Liver (tissue), 9 donors: ENCODE data around the gene SYNGR2. TPM values are rescaled to one million over a fixed set of nuclear protein-coding genes. Genes with fewer than 3 reads are reported as not detected.
A peak's percentile ranks its signal among the peaks of the same experiment; 100 is the strongest.

Experiments
- DNase-seq: peaks from one replicate; pipeline ENCODE4 v3.0.0-alpha.2; 2017; ENCODE audit warnings: low spot score
- H3K27ac ChIP-seq, 2 donors: one replicate each; pipeline ENCODE4 v1.7.0; 2013; ENCODE audit warnings: inconsistent platforms in 2 of 2, low read length in 2 of 2, control low read depth in 1 of 2, low read depth in 1 of 2, mild to moderate bottlenecking in 1 of 2
- H3K27me3 ChIP-seq, 4 donors: one replicate each; pipeline versions ENCODE4 v1.6.1 to v1.7.0; 2013; ENCODE audit warnings: low read length in 3 of 4, inconsistent platforms in 1 of 4, mild to moderate bottlenecking in 1 of 4, moderate library complexity in 1 of 4; ENCODE audit not compliant: control insufficient read depth in 4 of 4, insufficient read depth in 4 of 4
- H3K36me3 ChIP-seq, 4 donors: one replicate each; pipeline versions ENCODE4 v1.6.1 to v1.7.0; 2013; ENCODE audit warnings: low read length in 3 of 4, mild to moderate bottlenecking in 3 of 4, low read depth in 1 of 4, moderate library complexity in 1 of 4; ENCODE audit not compliant: control insufficient read depth in 4 of 4, insufficient read depth in 3 of 4
- H3K4me1 ChIP-seq, 4 donors: one replicate each; pipeline versions ENCODE4 v1.6.1 to v1.7.0; 2013; ENCODE audit warnings: low read length in 3 of 4, mild to moderate bottlenecking in 3 of 4, moderate library complexity in 1 of 4; ENCODE audit not compliant: control insufficient read depth in 4 of 4, insufficient read depth in 4 of 4
- H3K4me3 ChIP-seq, 3 donors: one replicate each; pipeline versions ENCODE4 v1.6.1 to v1.7.0; 2013; ENCODE audit warnings: low read length in 3 of 3, control low read depth in 1 of 3, low read depth in 1 of 3, mild to moderate bottlenecking in 1 of 3
- H3K9ac ChIP-seq, 2 donors: one replicate each; pipeline ENCODE4 v1.7.0; 2013; ENCODE audit warnings: low read length in 2 of 2, mild to moderate bottlenecking in 2 of 2, moderate library complexity in 2 of 2, control low read depth in 1 of 2, low read depth in 1 of 2
- H3K9me3 ChIP-seq, 4 donors: one replicate each; pipeline versions ENCODE4 v1.6.1 to v1.7.0; 2013; ENCODE audit warnings: low read length in 3 of 4; ENCODE audit not compliant: control insufficient read depth in 4 of 4
- ATF3 ChIP-seq: IDR thresholded peaks from 2 replicates; pipeline ENCODE4 v1.6.1; 2016; ENCODE audit warnings: antibody characterized with exemption
- EGR1 ChIP-seq, 2 donors: IDR thresholded peaks; 2 replicates each; pipeline ENCODE4 v1.6.1; 2016 to 2018; ENCODE audit warnings: antibody characterized with exemption in 2 of 2, low read depth in 2 of 2
- FOXA1 ChIP-seq: IDR thresholded peaks from 2 replicates; pipeline ENCODE4 v1.6.1; 2016; ENCODE audit warnings: antibody characterized with exemption
- FOXA2 ChIP-seq: IDR thresholded peaks from 2 replicates; pipeline ENCODE4 v1.6.1; 2016; ENCODE audit warnings: antibody characterized with exemption
- GABPA ChIP-seq, 2 donors: IDR thresholded peaks in 1 of 2; conservative IDR thresholded peaks in 1 of 2; 2 replicates each; pipeline ENCODE4 v1.6.1; 2016; ENCODE audit warnings: antibody characterized with exemption in 2 of 2, mild to moderate bottlenecking in 1 of 2, moderate library complexity in 1 of 2
- HNF4A ChIP-seq, 2 donors: conservative IDR thresholded peaks; 2 replicates each; pipeline ENCODE4 v1.6.1; 2016; ENCODE audit warnings: antibody characterized with exemption in 2 of 2, mild to moderate bottlenecking in 2 of 2
- HNF4G ChIP-seq: IDR thresholded peaks from 2 replicates; pipeline ENCODE4 v1.6.1; 2016; ENCODE audit warnings: antibody characterized with exemption
- JUND ChIP-seq, 2 donors: IDR thresholded peaks; 2 replicates each; pipeline ENCODE4 v1.6.1; 2016; ENCODE audit warnings: antibody characterized with exemption in 2 of 2
- NR2F2 ChIP-seq: IDR thresholded peaks from 2 replicates; pipeline ENCODE4 v1.6.1; 2016; ENCODE audit warnings: antibody characterized with exemption
- RAD21 ChIP-seq, 2 donors: IDR thresholded peaks; 2 replicates each; pipeline ENCODE4 v1.6.1; 2016; ENCODE audit warnings: antibody characterized with exemption in 2 of 2, mild to moderate bottlenecking in 2 of 2
- REST ChIP-seq: IDR thresholded peaks from 2 replicates; pipeline ENCODE4 v1.6.1; 2016; ENCODE audit warnings: antibody characterized with exemption, mild to moderate bottlenecking
- RXRA ChIP-seq, 2 donors: IDR thresholded peaks; 2 replicates each; pipeline ENCODE4 v1.6.1; 2017 to 2018; ENCODE audit warnings: antibody characterized with exemption in 2 of 2, mild to moderate bottlenecking in 1 of 2
- SP1 ChIP-seq: IDR thresholded peaks from 2 replicates; pipeline ENCODE4 v1.6.1; 2018; ENCODE audit warnings: antibody characterized with exemption, mild to moderate bottlenecking
- TAF1 ChIP-seq: conservative IDR thresholded peaks from 2 replicates; pipeline ENCODE4 v1.6.1; 2016; ENCODE audit warnings: antibody characterized with exemption, mild to moderate bottlenecking
- YY1 ChIP-seq: IDR thresholded peaks from 2 replicates; pipeline ENCODE4 v1.6.1; 2016; ENCODE audit warnings: antibody characterized with exemption, mild to moderate bottlenecking
- whole genome bisulfite sequencing: extraction: QIAGEN DNeasy Blood & Tissue Kit; methylation state at CpG from one replicate; pipeline ENCODE4 v1.1.7; 2013; 5-methylcytosine and 5-hydroxymethylcytosine counted together
- polyA plus RNA-seq, 2 donors: library from polyadenylated mRNA; stranded (reverse) in 1 of 2; unstranded in 1 of 2; fragments of 200-250 nt in 1 of 2; fragments of >200 nt in 1 of 2; fragmentation: Nextera tagmentation in 1 of 2; extraction: Ambion mirVana in 1 of 2; gene quantifications; one replicate each; pipeline versions ENCODE4 v1.2.1 to v1.2.3, GENCODE V29; 2013 to 2015
- total RNA-seq, 2 donors: library from RNA; depleted of rRNA; stranded (reverse); fragments of >200 nt; gene quantifications; one replicate each; pipeline ENCODE4 v1.2.3, GENCODE V29; 2014
- TF ChIP-seq, protein P1 (sequence below): fragments of 150-350 bp; IDR thresholded peaks from 2 replicates; pipeline ENCODE4 v1.5.1; 2017; ENCODE audit warnings: improper control_type of control experiment, low read depth, low read length; ENCODE audit not compliant: missing input control
- TF ChIP-seq, protein P2 (sequence below): IDR thresholded peaks from 2 replicates; pipeline ENCODE4 v1.6.1; 2016; ENCODE audit warnings: antibody characterized with exemption
- TF ChIP-seq, protein P3 (sequence below): IDR thresholded peaks from 2 replicates; pipeline ENCODE4 v1.6.1; 2016; ENCODE audit warnings: antibody characterized with exemption
- donor health status: healthy.
- donor health status: healthy.
- donor health status: healthy.
- donor health status: healthy.
- donor health status: healthy.

Gene SYNGR2
- total and polyA plus RNA-seq, 4 donors, result 27.9 to 84.7 (median 55.2) TPM

GRCh38 chr17:78141437-78142118 is 26.8 kb upstream of the SYNGR2 start:
- no peaks in the 10 kb centered on the region for H3K9me3 ChIP-seq
- H3K36me3 ChIP-seq, result no peaks in the 10 kb centered on the region
- 80% methylated on average over 20 of the region's 20 CpGs for WGBS
- no peak overlapping the region for H3K9ac ChIP-seq
- H3K27me3 ChIP-seq, result no peaks in the 10 kb centered on the region
- DNase-seq, result peak; percentile 33
- TF ChIP-seq JUND (IDR thresholded peaks at IDR 0.05) (no peak), YY1 (no peak), EGR1 (IDR thresholded peaks at IDR 0.05; ENCODE audit: low read depth in 2 of 2) (no peak), NR2F2 (no peak), FOXA2 (no peak), SP1 (no peak), TAF1 (no peak)
- TF ChIP-seq, protein P1, sequence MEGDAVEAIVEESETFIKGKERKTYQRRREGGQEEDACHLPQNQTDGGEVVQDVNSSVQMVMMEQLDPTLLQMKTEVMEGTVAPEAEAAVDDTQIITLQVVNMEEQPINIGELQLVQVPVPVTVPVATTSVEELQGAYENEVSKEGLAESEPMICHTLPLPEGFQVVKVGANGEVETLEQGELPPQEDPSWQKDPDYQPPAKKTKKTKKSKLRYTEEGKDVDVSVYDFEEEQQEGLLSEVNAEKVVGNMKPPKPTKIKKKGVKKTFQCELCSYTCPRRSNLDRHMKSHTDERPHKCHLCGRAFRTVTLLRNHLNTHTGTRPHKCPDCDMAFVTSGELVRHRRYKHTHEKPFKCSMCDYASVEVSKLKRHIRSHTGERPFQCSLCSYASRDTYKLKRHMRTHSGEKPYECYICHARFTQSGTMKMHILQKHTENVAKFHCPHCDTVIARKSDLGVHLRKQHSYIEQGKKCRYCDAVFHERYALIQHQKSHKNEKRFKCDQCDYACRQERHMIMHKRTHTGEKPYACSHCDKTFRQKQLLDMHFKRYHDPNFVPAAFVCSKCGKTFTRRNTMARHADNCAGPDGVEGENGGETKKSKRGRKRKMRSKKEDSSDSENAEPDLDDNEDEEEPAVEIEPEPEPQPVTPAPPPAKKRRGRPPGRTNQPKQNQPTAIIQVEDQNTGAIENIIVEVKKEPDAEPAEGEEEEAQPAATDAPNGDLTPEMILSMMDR, result no peak
- TF ChIP-seq, protein P2, sequence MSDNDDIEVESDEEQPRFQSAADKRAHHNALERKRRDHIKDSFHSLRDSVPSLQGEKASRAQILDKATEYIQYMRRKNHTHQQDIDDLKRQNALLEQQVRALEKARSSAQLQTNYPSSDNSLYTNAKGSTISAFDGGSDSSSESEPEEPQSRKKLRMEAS, result no peak
- peaks cover 6 to 22% (median 15%) of the 10 kb centered on the region in 4 donors for H3K4me1 ChIP-seq
- no peak overlapping the region for H3K4me3 ChIP-seq
- no peak overlapping the region for H3K27ac ChIP-seq

DNA sequence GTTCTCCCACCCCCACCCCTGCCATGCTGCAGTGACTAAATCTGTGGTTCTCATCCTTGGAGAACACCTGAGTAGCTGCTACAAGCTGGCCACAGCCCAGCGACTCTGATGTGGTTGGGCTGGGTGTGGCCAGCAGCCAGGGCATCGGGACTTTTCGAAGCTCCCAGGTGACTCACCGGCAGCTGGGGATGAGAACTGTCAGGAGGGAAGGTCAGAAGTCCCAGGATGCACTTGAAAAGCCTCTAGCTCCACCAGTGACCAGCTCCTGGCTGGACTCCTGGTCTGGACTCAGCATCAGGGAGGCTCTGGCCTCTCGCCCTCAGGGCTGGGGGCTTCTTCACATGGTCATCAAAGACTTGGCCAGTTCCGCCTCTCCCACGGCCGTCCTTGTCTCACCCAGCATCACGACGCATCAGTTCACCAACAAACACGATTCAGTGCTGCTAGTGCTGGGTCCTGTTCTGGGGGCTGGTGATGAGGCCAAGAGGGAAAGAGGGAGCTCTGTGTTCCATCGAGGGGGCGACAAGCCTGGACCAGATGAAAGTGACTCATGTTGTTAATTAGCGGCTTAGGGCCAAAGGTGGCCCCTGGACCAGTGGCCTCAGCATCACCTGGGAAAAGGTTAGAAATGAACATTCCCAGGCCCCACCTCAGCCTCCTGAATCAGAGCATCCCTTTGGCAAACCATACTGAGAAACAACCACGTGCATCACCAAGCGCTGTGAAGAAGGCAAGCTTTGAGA is 26.1 kb upstream of the SYNGR2 start:
- no peaks in the 10 kb centered on the region for H3K36me3 ChIP-seq
- no peaks in the 10 kb centered on the region for H3K9me3 ChIP-seq
- H3K4me1 ChIP-seq, result peaks cover 6 to 22% (median 15%) of the 10 kb centered on the region in 4 donors
- WGBS, result 78% methylated on average over 16 of the region's 16 CpGs
- no peaks in the 10 kb centered on the region for H3K27me3 ChIP-seq
- TF ChIP-seq RXRA (IDR thresholded peaks at IDR 0.05) (no peak), NR2F2 (no peak), FOXA1 (no peak), YY1 (no peak), HNF4G (no peak), ATF3 (no peak), TAF1 (no peak), SP1 (no peak), EGR1 (IDR thresholded peaks at IDR 0.05; ENCODE audit: low read depth in 2 of 2) (no peak), GABPA (IDR thresholded peaks at IDR 0.05 in 1 of 2, conservative IDR thresholded peaks at IDR 0.05 in 1 of 2) (no peak), REST (no peak), FOXA2 (no peak), JUND (IDR thresholded peaks at IDR 0.05) (no peak), RAD21 (IDR thresholded peaks at IDR 0.05) (no peak), HNF4A (conservative IDR thresholded peaks at IDR 0.05) (no peak)
- TF ChIP-seq, protein P3, sequence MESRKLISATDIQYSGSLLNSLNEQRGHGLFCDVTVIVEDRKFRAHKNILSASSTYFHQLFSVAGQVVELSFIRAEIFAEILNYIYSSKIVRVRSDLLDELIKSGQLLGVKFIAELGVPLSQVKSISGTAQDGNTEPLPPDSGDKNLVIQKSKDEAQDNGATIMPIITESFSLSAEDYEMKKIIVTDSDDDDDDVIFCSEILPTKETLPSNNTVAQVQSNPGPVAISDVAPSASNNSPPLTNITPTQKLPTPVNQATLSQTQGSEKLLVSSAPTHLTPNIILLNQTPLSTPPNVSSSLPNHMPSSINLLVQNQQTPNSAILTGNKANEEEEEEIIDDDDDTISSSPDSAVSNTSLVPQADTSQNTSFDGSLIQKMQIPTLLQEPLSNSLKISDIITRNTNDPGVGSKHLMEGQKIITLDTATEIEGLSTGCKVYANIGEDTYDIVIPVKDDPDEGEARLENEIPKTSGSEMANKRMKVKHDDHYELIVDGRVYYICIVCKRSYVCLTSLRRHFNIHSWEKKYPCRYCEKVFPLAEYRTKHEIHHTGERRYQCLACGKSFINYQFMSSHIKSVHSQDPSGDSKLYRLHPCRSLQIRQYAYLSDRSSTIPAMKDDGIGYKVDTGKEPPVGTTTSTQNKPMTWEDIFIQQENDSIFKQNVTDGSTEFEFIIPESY, result no peak
- TF ChIP-seq, protein P1, result no peak
- TF ChIP-seq, protein P2, result no peak
- H3K27ac ChIP-seq, result no peak overlapping the region
- DNase-seq, result peak; percentile 35
- H3K9ac ChIP-seq, result no peak overlapping the region
- no peak overlapping the region for H3K4me3 ChIP-seq
